HG03280 (cell line): ENCODE measurements around the gene FBLN1.
"Not testable (repeated sequence)": the region's sequence is repeated elsewhere in the genome, so short reads cannot be mapped to it uniquely, and the experiment has no call there.

ENCODE experiments used
- ATAC-seq: cut with Tn5 transposase; IDR thresholded peaks from one replicate; pipeline ENCODE4 v1.9.1; 2021; ENCODE audit warnings: mild to moderate bottlenecking, moderate library complexity; ENCODE audit not compliant: unreplicated experiment

Gene FBLN1, protein sequence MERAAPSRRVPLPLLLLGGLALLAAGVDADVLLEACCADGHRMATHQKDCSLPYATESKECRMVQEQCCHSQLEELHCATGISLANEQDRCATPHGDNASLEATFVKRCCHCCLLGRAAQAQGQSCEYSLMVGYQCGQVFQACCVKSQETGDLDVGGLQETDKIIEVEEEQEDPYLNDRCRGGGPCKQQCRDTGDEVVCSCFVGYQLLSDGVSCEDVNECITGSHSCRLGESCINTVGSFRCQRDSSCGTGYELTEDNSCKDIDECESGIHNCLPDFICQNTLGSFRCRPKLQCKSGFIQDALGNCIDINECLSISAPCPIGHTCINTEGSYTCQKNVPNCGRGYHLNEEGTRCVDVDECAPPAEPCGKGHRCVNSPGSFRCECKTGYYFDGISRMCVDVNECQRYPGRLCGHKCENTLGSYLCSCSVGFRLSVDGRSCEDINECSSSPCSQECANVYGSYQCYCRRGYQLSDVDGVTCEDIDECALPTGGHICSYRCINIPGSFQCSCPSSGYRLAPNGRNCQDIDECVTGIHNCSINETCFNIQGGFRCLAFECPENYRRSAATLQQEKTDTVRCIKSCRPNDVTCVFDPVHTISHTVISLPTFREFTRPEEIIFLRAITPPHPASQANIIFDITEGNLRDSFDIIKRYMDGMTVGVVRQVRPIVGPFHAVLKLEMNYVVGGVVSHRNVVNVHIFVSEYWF

DNA sequence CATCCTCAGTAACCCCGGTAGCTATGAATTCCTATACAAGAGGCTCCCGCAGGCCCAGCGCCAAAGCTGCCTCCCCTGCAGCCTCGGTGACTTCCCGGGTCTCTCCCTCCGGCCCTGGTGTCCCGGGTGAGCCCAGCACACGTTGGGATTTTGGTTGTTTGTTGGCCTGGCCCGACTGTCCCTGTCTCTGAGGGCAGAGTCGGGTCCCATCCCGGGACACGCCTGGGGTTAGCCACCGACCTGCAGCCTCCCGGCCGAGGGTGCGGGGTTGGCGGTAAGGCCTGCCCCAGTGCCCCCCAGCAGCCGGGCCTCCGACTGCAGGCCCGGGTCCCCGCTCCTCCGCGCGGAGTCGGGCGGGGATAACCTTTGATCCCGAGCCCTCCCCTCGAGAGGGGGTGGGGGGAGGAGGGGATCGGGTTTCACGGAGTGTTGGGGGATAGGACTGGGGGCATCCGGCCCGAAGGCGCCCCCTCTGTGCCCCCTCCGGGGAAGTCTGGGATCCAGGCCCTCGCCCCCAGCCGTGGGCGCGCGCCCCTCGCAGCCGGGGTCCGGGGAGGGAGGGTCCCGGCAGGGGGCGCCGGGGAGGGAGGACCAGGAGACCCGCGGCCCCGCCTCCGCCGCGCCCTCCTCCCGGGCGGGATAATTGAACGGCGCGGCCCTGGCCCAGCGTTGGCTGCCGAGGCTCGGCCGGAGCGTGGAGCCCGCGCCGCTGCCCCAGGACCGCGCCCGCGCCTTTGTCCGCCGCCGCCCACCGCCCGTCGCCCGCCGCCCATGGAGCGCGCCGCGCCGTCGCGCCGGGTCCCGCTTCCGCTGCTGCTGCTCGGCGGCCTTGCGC lies at the start of gene FBLN1:
Gene FBLN1 (plus strand): TSS at position 669 of the 835 bp plus-strand sequence. CDS start 103 bp downstream, at position 772.
- ATAC-seq = no peak

DNA sequence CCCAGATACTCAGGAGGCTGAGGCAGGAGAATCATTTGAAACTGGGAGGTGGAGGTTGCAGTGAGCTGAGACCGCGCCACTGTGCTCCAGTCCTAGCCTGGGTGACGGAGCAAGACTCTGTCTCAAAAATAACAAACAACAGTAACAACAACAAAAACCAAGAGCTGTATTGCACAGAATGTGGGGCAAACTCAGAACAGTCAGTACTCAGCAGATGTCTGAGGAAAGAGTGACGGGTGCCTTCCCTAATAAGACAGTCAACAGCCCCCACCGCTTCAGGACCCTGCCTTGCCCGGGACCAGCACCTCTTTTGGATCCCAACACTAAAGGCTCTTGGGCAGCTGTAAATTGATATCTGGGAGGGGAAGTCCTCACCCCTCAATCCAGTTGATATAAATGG lies 48.9 kb upstream of the FBLN1 start:
- no peak for ATAC-seq

DNA sequence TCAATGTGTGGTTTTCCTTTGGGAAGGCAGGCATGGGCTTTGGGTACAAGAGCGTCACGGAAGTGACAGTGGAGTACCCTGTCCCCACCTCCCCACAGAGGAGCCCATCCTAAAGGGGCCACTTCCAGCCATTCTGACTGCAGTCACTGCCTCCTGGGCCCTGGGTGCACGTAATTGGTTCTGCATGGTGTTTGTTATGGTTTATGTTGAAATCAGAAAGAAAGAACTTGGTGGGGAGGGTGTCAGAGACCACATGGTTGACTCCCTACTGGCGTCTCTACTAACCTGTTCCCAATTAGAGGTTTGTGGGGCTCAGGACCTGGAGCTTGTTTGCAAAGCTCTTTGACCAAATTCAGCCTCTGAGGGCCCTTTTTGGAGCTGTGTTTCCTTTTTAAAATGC lies 48.4 kb upstream of the FBLN1 start:
- ATAC-seq = no peak

DNA sequence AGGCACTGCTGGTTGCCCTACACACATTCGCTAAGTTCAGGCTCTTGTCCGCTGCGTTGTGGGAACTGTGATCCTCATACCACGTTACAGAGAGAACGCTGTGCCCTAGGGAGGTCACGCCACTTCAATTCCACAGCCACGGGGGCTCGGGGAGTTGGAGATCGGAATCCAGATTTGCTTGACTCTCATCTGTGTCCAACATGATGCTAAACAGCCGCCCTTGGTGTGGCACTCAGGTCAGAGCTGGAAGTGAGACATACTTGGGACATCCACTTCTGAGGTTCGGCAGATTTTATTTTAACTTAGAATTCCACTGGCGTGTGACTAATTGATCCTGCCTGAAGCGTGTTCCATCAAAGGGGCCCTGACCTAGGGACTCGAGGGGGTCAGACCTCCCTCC lies 47.5 kb upstream of the FBLN1 start:
- no peak for ATAC-seq

DNA sequence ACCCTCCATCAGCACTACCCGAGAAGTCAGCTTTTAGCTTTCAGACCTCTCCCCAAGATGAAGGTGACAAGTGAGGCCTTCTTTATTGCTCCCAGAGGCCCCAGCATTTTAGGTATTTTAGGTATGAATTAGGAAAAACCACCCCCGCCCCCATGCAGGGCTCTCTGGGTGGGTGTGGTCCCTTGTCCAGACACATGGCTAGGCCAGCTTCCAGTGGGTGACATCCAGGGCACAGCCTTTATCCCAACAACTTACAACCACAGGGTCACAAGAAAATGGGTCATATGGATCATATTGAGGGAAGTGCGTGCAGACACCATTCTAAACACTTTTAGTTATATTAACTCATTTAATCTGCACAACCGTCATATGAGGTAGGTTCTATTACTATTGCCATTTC lies 47.1 kb upstream of the FBLN1 start:
- no peak for ATAC-seq

DNA sequence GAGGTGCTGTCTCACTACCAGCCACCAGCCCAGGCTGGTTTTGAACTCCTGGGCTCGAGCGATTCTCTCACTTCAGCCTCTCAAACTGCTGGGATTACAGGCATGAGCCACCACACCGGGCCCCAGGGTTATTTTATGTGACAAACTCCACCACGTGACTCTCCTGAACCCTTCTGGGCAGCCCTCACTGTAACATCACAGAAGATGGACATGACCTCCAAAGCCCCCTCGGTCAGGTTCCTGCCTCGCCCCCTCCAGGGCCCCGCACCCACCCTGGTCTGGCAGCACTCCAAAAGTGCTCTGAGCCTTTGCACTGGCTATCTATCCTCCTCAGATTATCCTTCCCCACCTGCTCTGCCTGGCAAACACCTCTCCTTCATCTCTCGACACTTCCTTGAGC lies 45.9 kb upstream of the FBLN1 start:
- no peak for ATAC-seq

DNA sequence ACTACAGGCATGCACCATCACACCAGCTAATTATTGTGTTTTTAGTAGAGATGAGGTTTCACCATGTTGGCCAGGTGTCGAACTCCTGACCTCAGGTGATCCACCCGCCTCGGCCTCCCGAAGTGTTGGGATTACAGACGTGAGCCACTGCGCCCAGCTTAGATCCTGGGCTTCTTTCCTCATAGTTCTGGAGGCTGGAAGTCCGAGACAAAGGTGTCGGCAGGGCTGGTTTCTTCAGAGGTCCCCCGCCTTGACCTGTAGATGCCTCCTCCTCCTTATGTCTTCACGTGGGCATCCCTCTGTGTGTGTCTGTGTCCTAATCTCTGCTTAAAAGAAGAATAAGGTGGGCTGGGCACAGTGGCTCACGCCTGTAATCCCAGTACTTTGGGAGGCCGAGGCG lies 44.2 kb upstream of the FBLN1 start:
- ATAC-seq = no peak

DNA sequence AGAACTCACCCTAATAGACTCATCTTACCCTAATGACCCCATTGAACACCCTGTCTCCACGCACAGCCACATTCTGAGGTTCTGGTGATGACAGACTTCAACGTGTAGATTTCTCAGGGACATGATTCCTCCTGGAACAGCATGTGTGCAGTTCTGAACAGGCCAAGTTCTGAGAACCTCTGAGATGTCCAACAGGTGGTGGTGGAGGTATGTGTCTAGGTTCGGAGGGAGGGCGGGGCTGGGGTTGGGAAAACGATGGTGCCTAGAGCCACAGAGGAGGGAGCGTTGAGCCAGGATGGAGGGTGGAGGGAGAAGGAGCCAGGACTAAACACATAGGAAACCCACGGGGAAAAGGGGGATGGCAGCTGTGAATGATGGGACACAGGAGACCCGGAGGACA lies 43.4 kb upstream of the FBLN1 start:
- ATAC-seq = no peak

DNA sequence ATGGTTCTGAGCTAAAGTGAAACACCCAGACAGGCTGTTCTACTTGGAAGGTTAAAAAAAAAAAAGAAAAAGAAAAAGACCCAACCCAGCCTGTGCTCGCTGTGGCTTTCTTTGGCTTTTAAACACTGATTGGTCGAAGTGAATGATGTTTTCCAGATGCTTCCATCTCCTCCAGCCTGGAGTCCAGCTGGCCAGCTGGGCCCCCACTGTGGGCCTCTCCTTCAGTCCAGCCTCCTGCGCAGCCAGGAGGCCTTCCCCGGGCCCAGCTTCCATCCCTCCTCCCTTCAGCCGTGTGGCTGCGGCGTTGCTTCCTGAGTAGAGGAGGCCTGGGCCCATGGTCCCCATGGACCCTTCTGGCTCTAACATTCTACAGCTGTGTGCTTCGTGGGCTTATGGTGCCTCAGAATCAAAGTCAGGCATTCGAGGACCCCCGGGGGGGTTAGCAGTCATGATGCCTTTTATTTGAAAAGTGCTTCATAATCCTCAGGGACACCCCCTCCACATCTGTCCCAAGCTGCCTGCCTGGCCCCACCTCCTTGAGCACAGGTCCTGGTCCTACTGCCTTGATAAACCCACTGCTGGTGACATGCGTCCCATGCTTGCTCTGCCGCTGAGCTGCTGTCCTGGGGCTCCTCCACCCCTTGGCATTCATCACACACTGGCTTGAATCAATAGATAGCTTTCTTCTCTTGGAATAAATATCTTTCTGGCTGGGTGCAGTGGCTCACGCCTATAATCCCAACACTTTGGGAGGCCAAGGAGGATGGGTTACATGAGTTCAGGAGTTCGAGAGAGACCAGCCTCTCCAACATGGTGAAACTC lies 42.2 kb upstream of the FBLN1 start:
- ATAC-seq = no peak

DNA sequence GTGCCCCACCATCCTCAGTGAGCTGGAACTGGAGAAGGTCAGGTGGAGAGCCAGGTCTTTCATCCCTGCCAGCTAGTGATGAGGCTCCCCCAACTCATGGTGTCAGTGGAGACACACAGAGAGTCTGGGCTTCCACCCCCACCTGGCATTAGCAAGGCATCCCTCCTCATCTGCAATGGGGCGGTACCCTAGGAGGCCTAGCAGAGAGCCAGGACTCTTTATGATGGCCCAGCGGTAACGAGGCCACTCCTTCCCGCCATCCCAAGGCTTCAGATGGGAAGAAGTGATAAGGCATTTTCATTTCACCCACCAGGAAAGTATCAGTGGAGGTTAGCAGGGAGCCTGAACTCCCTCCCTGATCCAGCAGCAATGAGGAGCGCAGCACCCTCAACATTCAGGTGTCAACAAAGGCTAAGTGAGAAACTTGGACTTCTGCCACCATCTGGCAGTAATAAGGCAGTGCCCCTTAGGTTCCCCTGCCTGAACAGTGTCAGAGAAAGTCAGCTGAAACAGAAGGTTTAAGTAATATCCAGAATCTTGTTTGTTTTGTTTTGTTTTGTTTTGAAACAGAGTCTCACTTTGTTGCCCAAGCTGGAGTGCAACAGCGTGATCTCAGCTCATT lies 40.5 kb upstream of the FBLN1 start:
- ATAC-seq = no peak

DNA sequence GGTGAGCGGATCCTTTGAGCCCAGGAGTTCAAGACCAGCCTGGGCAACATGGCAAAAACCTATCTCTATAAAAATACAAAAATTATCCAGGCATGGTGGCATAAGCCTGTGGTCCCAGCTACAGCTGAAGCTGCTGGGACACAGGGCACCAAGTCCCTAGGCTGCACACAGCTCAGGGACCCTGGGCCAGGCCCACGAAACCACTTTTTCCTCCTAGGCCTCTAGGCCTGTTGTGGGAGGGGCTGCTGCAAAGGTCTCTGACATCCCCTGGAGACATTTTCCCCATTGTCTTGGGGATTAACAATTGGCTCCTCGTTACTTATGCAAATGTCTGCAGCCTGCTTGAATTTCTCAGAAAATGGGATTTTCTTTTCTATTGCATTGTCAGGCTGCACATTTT lies 39.0 kb upstream of the FBLN1 start:
- not testable (repeated sequence) for ATAC-seq

DNA sequence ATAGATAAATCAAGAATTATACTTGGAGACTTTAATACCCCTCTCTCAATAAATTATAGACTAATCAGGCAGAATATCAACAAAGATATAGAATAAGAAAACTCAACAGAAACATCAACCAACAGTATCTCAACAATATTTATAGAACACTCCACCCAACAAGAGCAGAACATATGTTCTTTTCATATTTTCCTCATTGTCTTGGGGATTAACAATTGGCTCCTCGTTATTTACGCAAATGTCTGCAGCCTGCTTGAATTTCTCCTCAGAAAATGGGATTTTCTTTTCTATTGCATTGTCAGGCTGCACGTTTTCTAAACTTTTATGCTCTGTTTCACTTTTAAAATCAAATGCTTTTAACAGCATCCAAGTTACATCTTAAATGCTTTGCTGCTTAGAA lies 37.0 kb upstream of the FBLN1 start:
- no peak for ATAC-seq

DNA sequence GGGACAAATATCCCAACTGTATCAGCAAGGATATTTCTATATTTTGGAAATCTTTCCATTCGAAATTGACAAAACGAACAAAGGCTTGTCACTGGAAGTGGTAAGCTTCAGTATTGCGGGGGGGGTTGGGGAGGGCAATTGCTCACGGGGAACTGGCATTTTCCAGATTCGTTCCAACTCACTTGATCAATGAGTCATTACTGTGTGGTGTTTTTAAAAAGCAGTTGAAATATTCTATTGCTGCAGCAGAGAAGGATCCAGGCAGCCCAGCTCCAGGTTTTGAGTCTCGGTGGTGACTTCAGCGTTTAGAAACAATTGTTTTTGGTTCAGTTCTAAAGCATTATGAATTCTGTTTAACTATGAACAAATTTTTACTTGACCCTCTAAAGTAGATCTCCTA lies 33.8 kb upstream of the FBLN1 start:
- no peak for ATAC-seq

DNA sequence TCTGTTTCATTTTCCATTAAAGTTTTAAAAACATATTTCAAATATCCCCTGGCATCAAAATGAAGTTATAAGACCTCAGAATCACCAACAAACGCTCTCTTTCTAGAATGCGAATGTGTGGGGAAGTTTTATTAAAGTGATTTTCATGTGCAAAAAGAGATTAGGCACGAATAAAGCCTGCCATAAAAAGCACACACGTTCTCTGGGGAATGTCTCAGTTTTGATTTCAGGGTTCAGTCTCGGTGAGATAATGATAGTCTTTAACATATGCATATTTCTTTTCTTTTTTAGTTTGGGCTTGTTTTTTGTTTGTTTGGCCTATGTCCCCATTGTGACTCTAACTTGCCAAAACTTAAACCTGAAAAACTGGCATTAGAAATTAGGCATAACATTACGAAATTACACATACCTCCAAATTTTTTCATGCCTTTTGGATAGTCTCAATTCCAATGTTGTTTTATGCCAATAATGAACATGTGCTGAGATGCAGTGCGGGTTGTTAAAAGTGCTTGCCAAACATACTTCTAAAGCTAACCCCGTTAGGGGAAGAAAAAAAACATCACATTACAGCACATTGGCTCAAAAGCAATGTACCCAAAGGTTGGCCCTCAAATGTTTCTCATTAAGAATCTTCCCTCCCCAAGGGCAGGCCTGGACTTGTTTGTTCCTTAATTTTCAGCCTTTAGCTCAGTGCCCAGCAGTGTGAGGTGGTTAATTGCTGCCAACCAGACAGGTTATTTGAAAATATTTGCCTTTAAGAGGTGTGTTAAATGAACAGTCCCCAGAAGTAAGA lies 33.2 kb upstream of the FBLN1 start:
- ATAC-seq = no peak

DNA sequence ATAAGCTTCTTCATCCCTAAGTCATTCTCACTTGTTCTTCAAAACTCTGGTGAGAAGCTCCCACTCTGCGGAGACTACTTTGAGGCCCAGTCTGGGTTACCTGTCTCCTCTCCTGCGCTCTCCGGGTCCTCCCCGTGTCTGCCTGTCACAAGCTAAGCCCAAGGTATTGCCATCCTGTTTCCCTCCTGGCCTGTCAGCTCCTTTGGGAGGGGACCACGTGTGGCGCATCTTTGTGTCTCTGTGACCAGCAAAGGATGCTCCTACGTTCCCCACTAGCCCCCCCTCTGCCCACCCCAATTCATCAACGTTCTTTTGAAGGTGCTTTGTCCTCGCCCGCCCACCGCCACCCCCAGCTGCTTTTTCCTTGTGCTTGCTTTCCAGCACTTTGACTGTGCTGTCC lies 31.8 kb upstream of the FBLN1 start:
- no peak for ATAC-seq

DNA sequence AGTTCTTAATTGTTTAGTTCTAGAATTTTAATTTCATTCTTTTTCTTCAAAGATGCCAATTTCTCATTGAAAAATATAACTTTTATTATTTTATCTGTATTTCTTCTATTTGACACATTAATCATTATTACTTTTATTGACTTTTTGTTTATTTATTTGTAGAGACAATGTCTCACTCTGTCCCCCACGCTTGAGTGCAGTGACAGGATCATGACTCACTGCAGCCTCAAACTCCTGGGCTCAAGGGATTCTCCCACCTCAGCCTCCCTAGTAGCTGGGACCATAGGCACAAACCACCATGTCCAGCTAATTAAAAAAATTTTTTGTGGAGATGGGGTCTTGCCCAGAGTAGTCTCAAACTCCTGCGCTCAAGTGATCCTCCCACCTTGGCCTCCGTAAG lies 30.3 kb upstream of the FBLN1 start:
- ATAC-seq = no peak

DNA sequence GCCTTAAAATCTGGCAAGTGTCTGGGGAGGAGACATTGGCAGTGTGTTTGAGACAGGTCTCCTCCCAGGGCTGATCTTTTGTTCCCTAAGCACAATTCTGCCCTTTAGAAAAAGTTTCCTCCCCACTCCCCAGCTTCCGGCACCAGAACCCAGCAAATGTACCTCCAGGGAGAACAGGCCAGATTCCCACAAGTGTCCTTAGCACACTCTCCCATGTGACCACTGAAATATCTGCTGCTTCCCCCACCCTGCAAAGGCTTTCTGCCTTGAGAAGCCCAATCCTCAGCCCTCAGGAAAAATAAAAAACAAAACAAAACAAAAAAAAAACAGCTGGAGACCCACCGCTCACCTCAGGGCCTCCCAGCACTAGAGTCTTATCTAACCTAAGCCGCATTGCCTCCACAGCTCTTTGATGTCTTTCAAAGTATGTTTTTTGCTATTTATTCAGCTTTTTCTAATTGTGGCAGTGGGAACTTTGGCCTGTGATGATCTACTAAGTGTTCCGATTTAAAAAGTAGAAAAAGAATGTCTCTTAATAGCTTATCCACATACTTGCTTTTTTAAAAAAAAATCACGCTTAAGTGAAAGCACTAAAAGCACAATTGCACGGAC lies 29.0 kb upstream of the FBLN1 start:
- no peak for ATAC-seq

DNA sequence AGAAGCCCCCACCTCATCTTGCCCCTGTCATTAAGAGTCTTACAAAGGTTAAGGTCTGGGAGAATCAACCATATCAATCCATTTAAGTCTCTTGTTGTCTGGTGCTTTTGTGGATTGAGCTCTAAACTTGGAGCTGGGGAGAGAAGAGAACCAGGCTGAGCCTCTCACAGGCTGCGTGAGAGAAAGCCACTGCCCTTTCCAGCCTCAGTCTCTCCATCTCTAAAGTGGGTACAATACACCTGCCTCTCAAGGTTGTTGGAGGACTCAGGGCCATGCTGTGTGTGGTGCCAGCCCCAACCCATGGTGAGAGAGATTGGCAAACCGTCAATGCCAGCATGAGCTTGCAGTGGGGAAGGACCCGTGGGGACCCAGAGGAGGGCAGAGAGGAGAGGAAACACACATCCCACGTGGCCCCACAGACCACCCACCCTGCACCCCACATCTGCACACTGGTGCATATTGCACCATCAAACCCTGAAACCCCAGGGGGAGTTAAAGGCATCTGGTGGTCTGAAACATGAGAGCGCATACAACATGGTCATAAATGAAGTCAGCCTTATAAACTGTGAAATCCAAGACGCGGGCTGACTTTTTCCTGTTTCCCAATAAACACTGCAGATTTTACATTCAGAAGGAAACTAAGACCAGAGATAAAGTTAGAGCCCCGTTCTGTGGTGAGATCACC lies 27.5 kb upstream of the FBLN1 start:
- ATAC-seq = no peak
